Stimulated activated CD8-positive, alpha-beta memory T cell treated with anti-CD3 and anti-CD28 coated beads, Interleukin-12 subunit alpha, Interleukin-12 subunit beta, amount 100 ng/mL, for 4 hours (primary cell): Measurements from ENCODE around the gene CNOT8.

Experiments used
- DNase-seq: peaks from one replicate; pipeline ENCODE4 v3.0.0-alpha.2; 2020; ENCODE audit warnings: low read depth

The CNOT8 gene

DNA sequence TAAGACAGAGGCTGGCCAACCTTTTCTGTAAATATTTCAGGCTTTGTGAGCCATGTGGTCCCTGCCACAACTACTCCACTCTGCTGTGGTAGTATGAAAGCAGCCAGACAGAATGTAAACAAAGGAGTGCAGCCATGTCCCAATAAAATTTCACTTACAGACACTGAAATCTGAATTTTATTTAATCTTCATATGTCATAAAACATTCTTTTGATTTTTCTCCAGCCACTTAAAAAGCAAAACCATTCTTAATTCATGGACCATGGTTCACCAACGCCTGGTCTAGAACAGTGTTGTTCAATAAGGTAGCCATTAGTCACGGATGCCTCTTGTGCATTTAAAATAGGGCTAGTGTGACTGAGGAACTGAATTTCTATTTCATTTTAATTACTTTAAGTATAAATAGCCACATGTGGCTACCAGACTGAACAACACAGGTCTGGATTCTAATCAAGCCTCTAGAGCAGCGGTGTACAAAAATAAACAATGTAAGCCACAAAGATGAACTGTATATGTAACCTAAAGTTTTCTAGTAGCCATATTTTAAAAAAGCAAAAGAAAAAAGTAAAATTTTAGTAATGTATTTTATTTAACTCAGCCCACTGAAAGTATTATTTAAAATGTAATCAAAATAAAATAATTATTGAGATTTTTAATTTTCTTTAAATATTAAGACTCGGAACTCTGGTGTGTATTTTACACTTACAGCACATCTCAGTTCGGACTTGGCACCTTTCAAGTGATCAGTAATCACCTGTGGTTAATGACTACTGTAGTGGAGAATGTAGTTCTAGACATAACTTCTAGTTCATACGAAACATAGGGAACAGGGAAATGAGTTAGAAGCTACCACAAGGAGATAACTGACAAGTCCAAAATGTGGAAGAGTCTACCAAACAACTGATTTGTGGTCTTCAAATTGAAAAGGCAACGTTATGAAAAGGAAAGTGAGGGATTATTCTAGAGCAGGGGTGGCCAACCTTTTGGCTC lies 65.3 kb downstream of the CNOT8 start:
- no peak for DNase-seq
